RCC 7860 (cell line): Measurements from ENCODE around the gene GALNT7.
"Not testable (repeated sequence)": the region's sequence is repeated elsewhere in the genome, so short reads cannot be mapped to it uniquely, and the experiment has no call there.

ENCODE experiments used
- DNase-seq: peaks from one replicate; pipeline ENCODE4 v3.0.0-alpha.2; 2015; ENCODE audit warnings: low spot score
- FAIRE-seq: peaks from 2 replicates; lab custom pipeline; 2012; peaks lifted over from hg19 to GRCh38; lab: Jason Lieb, UNC

GALNT7 gene

GRCh38 chr4:173192375-173193162 is 24.0 kb downstream of the GALNT7 start:
- FAIRE-seq (no peak), DNase-seq (no peak)

- FAIRE-seq, result no peak
- no peak for DNase-seq
These were observed 25.5 kb downstream of the GALNT7 start for GRCh38 chr4:173194157-173194556.

- FAIRE-seq (no peak), DNase-seq (no peak)
These were observed 26.5 kb downstream of the GALNT7 start for GRCh38 chr4:173195109-173195508.

GRCh38 chr4:173199553-173199952 is 30.9 kb downstream of the GALNT7 start:
- DNase-seq, result no peak
- no peak for FAIRE-seq

GRCh38 chr4:173200103-173200884 is 31.7 kb downstream of the GALNT7 start:
- FAIRE-seq, result no peak
- DNase-seq, result no peak

GRCh38 chr4:173202395-173202794 is 33.8 kb downstream of the GALNT7 start:
- FAIRE-seq, result no peak
- no peak for DNase-seq

- FAIRE-seq (no peak), DNase-seq (no peak)
These were observed 37.0 kb downstream of the GALNT7 start for GRCh38 chr4:173205656-173206055.

GRCh38 chr4:173208420-173208819 is 39.8 kb downstream of the GALNT7 start:
- no peak for DNase-seq
- no peak for FAIRE-seq

- FAIRE-seq, result peak; percentile 29
These were observed 42.6 kb downstream of the GALNT7 start for GRCh38 chr4:173211222-173211621.

GRCh38 chr4:173211838-173212237 is 43.2 kb downstream of the GALNT7 start:
- peak; percentile 95 for FAIRE-seq
- DNase-seq, result peak; percentile 80

More at GRCh38 chr4:173211222-173211621, 42.6 kb downstream of the GALNT7 start:
- DNase-seq, result peak; percentile 30

GRCh38 chr4:173212379-173212778 is 43.8 kb downstream of the GALNT7 start:
- FAIRE-seq (no peak), DNase-seq (peak; percentile 21)

GRCh38 chr4:173213296-173213695 is 44.7 kb downstream of the GALNT7 start:
- FAIRE-seq (no peak), DNase-seq (no peak)

GRCh38 chr4:173214231-173214630 is 45.6 kb downstream of the GALNT7 start:
- FAIRE-seq, result peak; percentile 57
- peak; percentile 14 for DNase-seq

GRCh38 chr4:173214661-173215060 is 46.0 kb downstream of the GALNT7 start:
- DNase-seq (peak; percentile 37), FAIRE-seq (peak; percentile 65)

- no peak for FAIRE-seq
- DNase-seq, result no peak
These were observed 48.5 kb downstream of the GALNT7 start for GRCh38 chr4:173217075-173217474.

- DNase-seq (no peak), FAIRE-seq (peak; percentile 57)
These were observed 49.1 kb downstream of the GALNT7 start for GRCh38 chr4:173217727-173218126.

- DNase-seq, result peak; percentile 82
These were observed 50.0 kb downstream of the GALNT7 start for GRCh38 chr4:173218411-173219125.

GRCh38 chr4:173219126-173219437 is 50.5 kb downstream of the GALNT7 start:
- peak; percentile 48 for DNase-seq
- FAIRE-seq, result not testable (repeated sequence)

More at GRCh38 chr4:173218411-173219125, 50.0 kb downstream of the GALNT7 start:
- peak; percentile 90 for FAIRE-seq

- DNase-seq, result no peak
- no peak for FAIRE-seq
These were observed 55.1 kb downstream of the GALNT7 start for GRCh38 chr4:173223743-173224142.

GRCh38 chr4:173226401-173226888 is 57.8 kb downstream of the GALNT7 start:
- FAIRE-seq, result no peak
- DNase-seq, result no peak

- DNase-seq (no peak), FAIRE-seq (no peak)
These were observed 59.1 kb downstream of the GALNT7 start for GRCh38 chr4:173227756-173228155.
